K562 (cell line): Measurements from ENCODE around the gene CD46. TPM values are rescaled to one million over a fixed set of nuclear protein-coding genes. Genes with fewer than 3 reads are reported as not detected.

ENCODE experiments used
- ARHGAP35 ChIP-seq: fragments of 450-650 bp; IDR thresholded peaks from 2 replicates; pipeline ENCODE4 v1.6.1; 2018; ENCODE audit not compliant: partially characterized antibody
- CEBPB ChIP-seq: fragments of 450-650 bp; IDR thresholded peaks from 2 replicates; pipeline ENCODE4 v1.6.1; 2016; ENCODE audit warnings: missing genetic modification characterization, missing compliant biosample characterization
- CLOCK ChIP-seq: fragments of 250-450 bp; sonication (Bioruptor Pico); IDR thresholded peaks from 2 replicates; pipeline ENCODE4 v1.4.0; 2020; ENCODE audit warnings: mild to moderate bottlenecking, moderate library complexity, borderline replicate concordance
- EGR1 ChIP-seq: fragments of 450-650 bp; conservative IDR thresholded peaks from 2 replicates; pipeline ENCODE4 v1.6.1; 2017; ENCODE audit warnings: mild to moderate bottlenecking
- ETV5 ChIP-seq: sonication (generic); formaldehyde crosslinking; IDR thresholded peaks from 2 replicates; pipeline ENCODE4 v1.4.0; 2020; ENCODE audit warnings: low read depth, mild to moderate bottlenecking, missing genetic modification reagents
- EWSR1 ChIP-seq: fragments of 450-650 bp; IDR thresholded peaks from 2 replicates; pipeline ENCODE4 v1.6.1; 2018; ENCODE audit warnings: borderline replicate concordance, mild to moderate bottlenecking, low read depth, moderate library complexity; ENCODE audit not compliant: partially characterized antibody
- MTA3 ChIP-seq: fragments of 450-650 bp; formaldehyde crosslinking; IDR thresholded peaks from 2 replicates; pipeline ENCODE4 v1.6.1; 2017; ENCODE audit warnings: mild to moderate bottlenecking, borderline replicate concordance
- NELFE ChIP-seq: IDR thresholded peaks from 2 replicates; pipeline ENCODE4 v1.6.1; 2011; ENCODE audit warnings: mild to moderate bottlenecking; ENCODE audit not compliant: insufficient read depth, insufficient read length
- NR4A1 ChIP-seq, 2 experiments: fragments of 250-450 bp in 1 of 2; fragments of 450-650 bp in 1 of 2; sonication (Bioruptor Pico) in 1 of 2; IDR thresholded peaks; 2 replicates each; pipeline versions ENCODE4 v1.4.0 to v1.6.1; 2016 to 2020; ENCODE audit warnings: mild to moderate bottlenecking in 2 of 2, missing compliant biosample characterization in 1 of 2, missing genetic modification characterization in 1 of 2, moderate library complexity in 1 of 2
- POLR2AphosphoS2 ChIP-seq: IDR thresholded peaks from 2 replicates; pipeline ENCODE4 v1.6.1; 2012; ENCODE audit warnings: low read length, improper control_type of control experiment
- POLR2H ChIP-seq: IDR thresholded peaks from 2 replicates; pipeline ENCODE4 v1.6.1; 2016; ENCODE audit warnings: missing genetic modification characterization, low read depth, mild to moderate bottlenecking, control low read depth, missing compliant biosample characterization, moderate library complexity
- RBM25 ChIP-seq: fragments of 200-400 bp; formaldehyde crosslinking; IDR thresholded peaks from 2 replicates; pipeline ENCODE4 v1.6.1; 2018; ENCODE audit warnings: low read length, low read depth, moderate library complexity; ENCODE audit not compliant: severe bottlenecking
- RFX5 ChIP-seq: IDR thresholded peaks from 2 replicates; pipeline ENCODE4 v1.6.1; 2011; ENCODE audit warnings: low read depth, mild to moderate bottlenecking, improper control_type of control experiment, low read length
- SETDB1 ChIP-seq: IDR thresholded peaks from one replicate; pipeline ENCODE4 v1.6.1; 2012; ENCODE audit warnings: low read length, control low read depth, inconsistent platforms
- SNIP1 ChIP-seq: fragments of 450-650 bp; IDR thresholded peaks from 2 replicates; pipeline ENCODE4 v1.7.1; 2017; ENCODE audit warnings: low read depth, mild to moderate bottlenecking
- TAF7 ChIP-seq: fragments of 450-650 bp; IDR thresholded peaks from 2 replicates; pipeline ENCODE4 v1.6.1; 2016; ENCODE audit warnings: missing genetic modification characterization, missing compliant biosample characterization
- YY1 ChIP-seq, 3 experiments: IDR thresholded peaks; 2 replicates each; pipeline ENCODE4 v1.6.1; 2011; ENCODE audit warnings: low read length in 2 of 3, mild to moderate bottlenecking in 2 of 3, moderate library complexity in 2 of 3, borderline replicate concordance in 1 of 3, control low read depth in 1 of 3, low read depth in 1 of 3; ENCODE audit not compliant: insufficient read depth in 3 of 3, insufficient replicate concordance in 2 of 3, control insufficient read depth in 1 of 3, insufficient read length in 1 of 3; ENCODE audit errors: extremely low read depth in 1 of 3
- ZNF41 ChIP-seq: fragments of 250-450 bp; sonication (Bioruptor Pico); conservative IDR thresholded peaks from 2 replicates; pipeline ENCODE4 v1.4.0; 2020; ENCODE audit warnings: mild to moderate bottlenecking
- polyA plus RNA-seq, 8 experiments: library from polyadenylated mRNA; depleted of rRNA in 4 of 8; stranded (reverse) in 5 of 8; unstranded in 3 of 8; fragments of >200 nt; fragmentation: Nextera tagmentation in 2 of 8; fragmentation: Illumina TruSeq in 1 of 8; extraction: Ambion mirVana in 2 of 8; extraction: Trizol in 1 of 8; gene quantifications; 2 replicates each; pipeline versions ENCODE4 v1.2.1 to v1.2.3, GENCODE V29; 2011 to 2014; ENCODE audit warnings: inconsistent platforms in 1 of 8, missing spikeins in 1 of 8
- total RNA-seq, 7 experiments: library from RNA; depleted of rRNA in 6 of 7; stranded (reverse); fragments of >200 nt in 6 of 7; fragmentation: Illumina TruSeq in 2 of 7; extraction: Trizol in 2 of 7; gene quantifications; 2 replicates each; pipeline versions ENCODE4 v1.2.1 to v1.2.3, GENCODE V29; 2011 to 2021; ENCODE audit warnings: low replicate concordance in 1 of 7
- TF ChIP-seq, protein P1 (sequence below): sonication (generic); formaldehyde crosslinking; IDR thresholded peaks from 2 replicates; pipeline ENCODE4 v1.8.1; 2023; ENCODE audit warnings: missing genetic modification reagents, mild to moderate bottlenecking, borderline replicate concordance

Gene CD46
- total and polyA plus RNA-seq, 9 of the 15 experiments (the other 6 are each of a cell fraction or from before 2014, with no cell fraction given): 87.9 to 374 (median 156) TPM

DNA sequence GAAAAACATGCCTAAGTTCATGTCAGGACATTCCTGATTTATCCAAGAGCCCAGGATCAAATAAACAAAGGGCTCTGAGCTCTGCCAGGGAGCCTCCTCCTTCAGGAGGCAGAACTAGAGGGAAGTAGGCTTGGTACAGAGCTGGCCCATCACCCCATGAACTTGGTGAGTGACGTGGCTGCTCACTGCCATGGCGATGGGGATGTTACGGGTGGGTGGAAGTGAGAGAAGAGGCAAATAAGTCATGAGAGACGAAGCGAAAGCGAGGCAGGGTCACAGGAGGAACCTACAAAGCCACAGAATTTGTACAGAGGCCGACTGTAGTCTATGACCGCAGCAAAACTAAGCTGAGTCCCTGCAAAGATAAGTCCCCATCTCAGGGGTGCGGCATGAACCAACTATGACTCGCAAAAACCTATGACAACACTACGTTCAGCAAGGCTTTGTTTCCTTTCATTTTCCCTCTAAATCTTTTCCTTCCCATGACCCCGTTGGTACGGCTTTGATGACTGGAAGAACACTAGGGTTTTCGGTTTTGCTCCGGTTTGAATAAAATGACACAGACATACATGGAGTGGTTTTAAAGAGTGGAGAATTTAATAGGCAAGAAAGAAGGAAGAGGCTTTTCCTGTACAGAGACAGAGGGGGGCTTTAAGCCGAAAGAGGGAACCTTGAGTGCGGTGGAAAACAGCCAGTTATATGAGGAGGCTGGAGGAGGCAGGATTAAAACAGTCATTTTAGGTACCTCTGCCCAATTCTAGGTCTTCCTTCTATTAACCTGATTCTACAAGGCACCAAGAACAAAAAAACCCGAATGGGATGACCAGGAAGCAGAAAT is 74.1 kb downstream of the CD46 start (continued):
- TF ChIP-seq CLOCK (CRISPR knock-in tag) (no peak), NR4A1 (CRISPR knock-in tag; IDR thresholded peaks at IDR 0.05) (0 out of 2 replicates have a peak, but pooled peaks have one; percentile 9), NR4A1 (tag; IDR thresholded peaks at IDR 0.05) (peak; percentile 79; the same call in 1 of the 2 replicates), EWSR1 (no peak), CEBPB (tag) (0 out of 2 replicates have a peak, but pooled peaks have one; percentile 20), ARHGAP35 (no peak), TAF7 (peak; percentile 69), RFX5 (no peak), NELFE (no peak), YY1 (IDR thresholded peaks at IDR 0.05; ENCODE audit: borderline replicate concordance in 1 of 3, control insufficient read depth in 1 of 3, extremely low read depth in 1 of 3, insufficient read depth in 3 of 3, insufficient read length in 1 of 3, insufficient replicate concordance in 2 of 3, low read depth in 1 of 3, low read length in 2 of 3) (no peak), MTA3 (peak; percentile 78), SNIP1 (no peak), POLR2AphosphoS2 (no peak), RBM25 (no peak), EGR1 (peak; percentile 45; the same call in 1 of the 2 replicates), ETV5 (CRISPR knock-in tag) (no peak; the same call in 1 of the 2 replicates), POLR2H (tag) (no peak), ZNF41 (CRISPR knock-in tag) (peak; percentile 50; the same call in 1 of the 2 replicates), SETDB1 (no peak)
- TF ChIP-seq, protein P1, sequence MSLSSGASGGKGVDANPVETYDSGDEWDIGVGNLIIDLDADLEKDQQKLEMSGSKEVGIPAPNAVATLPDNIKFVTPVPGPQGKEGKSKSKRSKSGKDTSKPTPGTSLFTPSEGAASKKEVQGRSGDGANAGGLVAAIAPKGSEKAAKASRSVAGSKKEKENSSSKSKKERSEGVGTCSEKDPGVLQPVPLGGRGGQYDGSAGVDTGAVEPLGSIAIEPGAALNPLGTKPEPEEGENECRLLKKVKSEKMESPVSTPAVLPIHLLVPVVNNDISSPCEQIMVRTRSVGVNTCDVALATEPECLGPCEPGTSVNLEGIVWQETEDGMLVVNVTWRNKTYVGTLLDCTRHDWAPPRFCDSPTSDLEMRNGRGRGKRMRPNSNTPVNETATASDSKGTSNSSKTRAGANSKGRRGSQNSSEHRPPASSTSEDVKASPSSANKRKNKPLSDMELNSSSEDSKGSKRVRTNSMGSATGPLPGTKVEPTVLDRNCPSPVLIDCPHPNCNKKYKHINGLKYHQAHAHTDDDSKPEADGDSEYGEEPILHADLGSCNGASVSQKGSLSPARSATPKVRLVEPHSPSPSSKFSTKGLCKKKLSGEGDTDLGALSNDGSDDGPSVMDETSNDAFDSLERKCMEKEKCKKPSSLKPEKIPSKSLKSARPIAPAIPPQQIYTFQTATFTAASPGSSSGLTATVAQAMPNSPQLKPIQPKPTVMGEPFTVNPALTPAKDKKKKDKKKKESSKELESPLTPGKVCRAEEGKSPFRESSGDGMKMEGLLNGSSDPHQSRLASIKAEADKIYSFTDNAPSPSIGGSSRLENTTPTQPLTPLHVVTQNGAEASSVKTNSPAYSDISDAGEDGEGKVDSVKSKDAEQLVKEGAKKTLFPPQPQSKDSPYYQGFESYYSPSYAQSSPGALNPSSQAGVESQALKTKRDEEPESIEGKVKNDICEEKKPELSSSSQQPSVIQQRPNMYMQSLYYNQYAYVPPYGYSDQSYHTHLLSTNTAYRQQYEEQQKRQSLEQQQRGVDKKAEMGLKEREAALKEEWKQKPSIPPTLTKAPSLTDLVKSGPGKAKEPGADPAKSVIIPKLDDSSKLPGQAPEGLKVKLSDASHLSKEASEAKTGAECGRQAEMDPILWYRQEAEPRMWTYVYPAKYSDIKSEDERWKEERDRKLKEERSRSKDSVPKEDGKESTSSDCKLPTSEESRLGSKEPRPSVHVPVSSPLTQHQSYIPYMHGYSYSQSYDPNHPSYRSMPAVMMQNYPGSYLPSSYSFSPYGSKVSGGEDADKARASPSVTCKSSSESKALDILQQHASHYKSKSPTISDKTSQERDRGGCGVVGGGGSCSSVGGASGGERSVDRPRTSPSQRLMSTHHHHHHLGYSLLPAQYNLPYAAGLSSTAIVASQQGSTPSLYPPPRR (CRISPR knock-in tag): 0 out of 2 replicates have a peak, but pooled peaks have one; percentile 40
